Heart left ventricle (tissue), 16 donors: ENCODE measurements around the gene FER1L5. TPM values are rescaled to one million over a fixed set of nuclear protein-coding genes. Genes with fewer than 3 reads are reported as not detected.
A peak's percentile ranks its signal among the peaks of the same experiment; 100 is the strongest.

Experiments
- ATAC-seq, 4 donors: fragments of 200-7000 bp; cut with Tn5 transposase; one replicate each; pipeline ENCODE4 v1.9.1; 2020 to 2022; ENCODE audit warnings: moderate library complexity in 4 of 4, mild to moderate bottlenecking in 3 of 4, moderate number of reproducible peaks in 1 of 4
- DNase-seq, 5 donors: peaks; one replicate each; pipeline ENCODE4 v3.0.0-alpha.2; 2020
- H3K27ac ChIP-seq, 12 donors: fragments of 200-600 bp; sonication (generic) in 4 of 12; one replicate each; pipeline versions ENCODE4 v1.5.0 to v1.8.0; 2016 to 2022; ENCODE audit warnings: mild to moderate bottlenecking in 2 of 12
- H3K27me3 ChIP-seq, 9 donors: fragments of 200-600 bp; sonication (generic) in 2 of 9; one replicate each; pipeline versions ENCODE4 v1.5.1 to v1.8.0; 2016 to 2022; ENCODE audit warnings: mild to moderate bottlenecking in 3 of 9
- H3K36me3 ChIP-seq, 9 donors: fragments of 200-600 bp; sonication (generic) in 2 of 9; one replicate each; pipeline versions ENCODE4 v1.5.0 to v1.8.0; 2018 to 2022; ENCODE audit warnings: mild to moderate bottlenecking in 2 of 9
- H3K4me1 ChIP-seq, 12 donors: fragments of 200-600 bp; sonication (generic) in 4 of 12; one replicate each; pipeline versions ENCODE4 v1.5.0 to v1.8.0; 2016 to 2022; ENCODE audit warnings: mild to moderate bottlenecking in 3 of 12
- H3K4me3 ChIP-seq, 12 donors: fragments of 200-600 bp; sonication (generic) in 4 of 12; one replicate each; pipeline versions ENCODE4 v1.5.0 to v1.8.0; 2017 to 2022; ENCODE audit warnings: mild to moderate bottlenecking in 9 of 12, moderate library complexity in 4 of 12
- H3K9me3 ChIP-seq, 12 donors: fragments of 200-600 bp; sonication (generic) in 4 of 12; one replicate each; pipeline versions ENCODE4 v1.5.0 to v1.8.0; 2016 to 2022; ENCODE audit warnings: mild to moderate bottlenecking in 1 of 12
- POLR2A ChIP-seq, 2 donors: fragments of 450-650 bp; IDR thresholded peaks; one replicate each; pipeline ENCODE4 v1.6.1; 2017; ENCODE audit warnings: antibody characterized with exemption in 2 of 2, mild to moderate bottlenecking in 2 of 2, moderate library complexity in 2 of 2
- WGBS, 4 donors: extraction: QIAGEN DNeasy Blood & Tissue Kit in 2 of 4; methylation state at CpG; one replicate each; pipeline versions ENCODE4 v1.1.5 to v1.1.7; 2013 to 2018; 5-methylcytosine and 5-hydroxymethylcytosine counted together
- intact Hi-C, 10 donors: fragments of 100-400 bp; cut with DNase I; formaldehyde crosslinking; loops; one replicate each; pipeline versions ENCODE4 v1.11.1 to v1.14.2; 2022
- polyA plus RNA-seq, 2 donors: library from polyadenylated mRNA; stranded (reverse); fragments of 200-250 nt; gene quantifications; one replicate each; pipeline ENCODE4 v1.2.3, GENCODE V29; 2013
- total RNA-seq, 9 donors: library from RNA; depleted of rRNA in 2 of 9; stranded (reverse); fragments of >200 nt in 2 of 9; fragmentation: NEBNext Ultra II Directional in 3 of 9; extraction: Animal tissue kit (Norgen Biotek cat#: 25700) in 3 of 9; gene quantifications; one replicate each; pipeline versions ENCODE4 v1.1.0 to v1.2.4, GENCODE V29; 2016 to 2023
- TF ChIP-seq, protein P1 (sequence below), 12 donors: fragments of 200-600 bp; sonication (generic) in 4 of 12; IDR thresholded peaks; one replicate each; pipeline versions ENCODE4 v1.5.0 to v1.8.0; 2018 to 2022; ENCODE audit warnings: antibody characterized with exemption in 12 of 12, mild to moderate bottlenecking in 5 of 12
- donor health status: ischemic (EF 13 %, LVEDD 7.1; RV severe dilation, severe dysfunction).
- donor health status: healthy with polysubstance abuse.
- donor health status: DM: no; HTN: yes; CAD: no.
- donor health status: DM: no; HTN: no; CAD: no.
- donor health status: ischemic (EF 25% LVEDD 6.9; RV normal size, moderate dysfunction).
- donor health status: ischemic (EF 25% LVEDD 5.7; RV mildly dilated, moderate dysfunction).
- donor health status: healthy.
- donor health status: DM: yes; HTN: yes; CAD: no.
- donor health status: ischemic (EF 35%, LVEDD 5.7; RV mildly dilated, moderate dysfunction).
- donor health status: nonischemic (EF 11% LVEDD 7.7; RV severe dilation, severe dysfunction).
- donor health status: DM: yes; HTN: yes; CAD: no.
- donor health status: PGD.
- donor health status: ischemic (EF 29% LVEDD 5.4; RV normal size, mild dysfunction).
- donor health status: nonischemic (EF 23%, LVEDD 6.1; RV moderate dilation, normal function).

FER1L5 gene
- total and polyA plus RNA-seq, 11 donors = 0.01 to 0.15 (median 0.07) TPM; not detected in 7

GRCh38 chr2:96616535-96616934, 26.0 kb upstream of the FER1L5 start:
- TF ChIP-seq POLR2A (IDR thresholded peaks at IDR 0.05) = no peak
- TF ChIP-seq, protein P1, sequence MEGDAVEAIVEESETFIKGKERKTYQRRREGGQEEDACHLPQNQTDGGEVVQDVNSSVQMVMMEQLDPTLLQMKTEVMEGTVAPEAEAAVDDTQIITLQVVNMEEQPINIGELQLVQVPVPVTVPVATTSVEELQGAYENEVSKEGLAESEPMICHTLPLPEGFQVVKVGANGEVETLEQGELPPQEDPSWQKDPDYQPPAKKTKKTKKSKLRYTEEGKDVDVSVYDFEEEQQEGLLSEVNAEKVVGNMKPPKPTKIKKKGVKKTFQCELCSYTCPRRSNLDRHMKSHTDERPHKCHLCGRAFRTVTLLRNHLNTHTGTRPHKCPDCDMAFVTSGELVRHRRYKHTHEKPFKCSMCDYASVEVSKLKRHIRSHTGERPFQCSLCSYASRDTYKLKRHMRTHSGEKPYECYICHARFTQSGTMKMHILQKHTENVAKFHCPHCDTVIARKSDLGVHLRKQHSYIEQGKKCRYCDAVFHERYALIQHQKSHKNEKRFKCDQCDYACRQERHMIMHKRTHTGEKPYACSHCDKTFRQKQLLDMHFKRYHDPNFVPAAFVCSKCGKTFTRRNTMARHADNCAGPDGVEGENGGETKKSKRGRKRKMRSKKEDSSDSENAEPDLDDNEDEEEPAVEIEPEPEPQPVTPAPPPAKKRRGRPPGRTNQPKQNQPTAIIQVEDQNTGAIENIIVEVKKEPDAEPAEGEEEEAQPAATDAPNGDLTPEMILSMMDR (IDR thresholded peaks at IDR 0.05) = no peak
- intact Hi-C loops = no loop called here
- H3K9me3 ChIP-seq = no peaks in the 10 kb centered on the region
- H3K27me3 ChIP-seq = no peaks in the 10 kb centered on the region
- H3K4me3 ChIP-seq = no peak overlapping the region
- H3K4me1 ChIP-seq = peaks cover 0 to 33% (median 12%) of the 10 kb centered on the region in 12 donors
- H3K27ac ChIP-seq = peak overlapping the region in 2 of 12 donors; percentile 11 to 83
- 73 to 77% (median 75%) methylated on average over 6 of the region's 6 CpGs for WGBS, 4 donors
- peaks cover 0 to 97% (median 75%) of the 10 kb centered on the region in 9 donors for H3K36me3 ChIP-seq
- DNase-seq (no peak), ATAC-seq (peak in 1 of 4 donors; percentile 35)

GRCh38 chr2:96617012-96617411, 25.6 kb upstream of the FER1L5 start:
- Histone ChIP-seq H3K4me3 (peak overlapping the region in 1 of 12 donors; percentile 30), H3K27me3 (no peaks in the 10 kb centered on the region), H3K36me3 (peaks cover 0 to 93% (median 71%) of the 10 kb centered on the region in 9 donors), H3K27ac (peak overlapping the region in 2 of 12 donors; percentile 11 to 83), H3K9me3 (no peaks in the 10 kb centered on the region), H3K4me1 (peaks cover 0 to 33% (median 12%) of the 10 kb centered on the region in 12 donors)
- 94 to 100% (median 96%) methylated on average over 4 of the region's 4 CpGs for WGBS, 4 donors
- ATAC-seq (peak in 2 of 4 donors; percentile 13 to 42), DNase-seq (no peak)
- intact Hi-C loops = no loop called here
- TF ChIP-seq POLR2A (IDR thresholded peaks at IDR 0.05) = no peak
- TF ChIP-seq, protein P1 (IDR thresholded peaks at IDR 0.05) = no peak

- WGBS, 4 donors = 80 to 92% (median 87%) methylated on average over 8 of the region's 8 CpGs
- Histone ChIP-seq H3K36me3 (peaks cover 0 to 84% (median 65%) of the 10 kb centered on the region in 9 donors), H3K9me3 (no peaks in the 10 kb centered on the region), H3K27ac (peak overlapping the region in 1 of 12 donors; percentile 83), H3K4me1 (peaks cover 0 to 47% (median 12%) of the 10 kb centered on the region in 12 donors), H3K4me3 (no peak overlapping the region), H3K27me3 (no peaks in the 10 kb centered on the region)
- DNase-seq (no peak), ATAC-seq (no peak)
- intact Hi-C loops = no loop called here
- no peak for TF ChIP-seq POLR2A (IDR thresholded peaks at IDR 0.05)
- TF ChIP-seq, protein P1 (IDR thresholded peaks at IDR 0.05) = no peak
Measured at GRCh38 chr2:96618596-96619283, 23.8 kb upstream of the FER1L5 start.

- intact Hi-C loops = loop anchor here in 1 of 10 donors (10.0 kb wide), 1 partner anchor 342 kb away; no protein-coding TSS in a partner anchor
- WGBS, 4 donors = 93 to 99% (median 97%) methylated on average over 3 of the region's 3 CpGs
- Histone ChIP-seq H3K27ac (peak overlapping the region in 1 of 12 donors; percentile 69), H3K27me3 (no peaks in the 10 kb centered on the region), H3K36me3 (peaks cover 0 to 68% (median 58%) of the 10 kb centered on the region in 9 donors), H3K4me3 (no peak overlapping the region), H3K9me3 (no peaks in the 10 kb centered on the region), H3K4me1 (peaks cover 0 to 41% (median 18%) of the 10 kb centered on the region in 12 donors)
- DNase-seq (no peak), ATAC-seq (peak in 1 of 4 donors; percentile 33)
- no peak for TF ChIP-seq POLR2A (IDR thresholded peaks at IDR 0.05)
- TF ChIP-seq, protein P1 (IDR thresholded peaks at IDR 0.05) = no peak
Measured at GRCh38 chr2:96622544-96622943, 20.0 kb upstream of the FER1L5 start.
